GM19452 (cell line): ENCODE data around the gene KLK13.
A peak's percentile ranks its signal among the peaks of the same experiment; 100 is the strongest.

ENCODE experiments used
- ATAC-seq: cut with Tn5 transposase; IDR thresholded peaks from one replicate; pipeline ENCODE4 v1.9.1; 2021; ENCODE audit not compliant: unreplicated experiment

KLK13 gene, protein sequence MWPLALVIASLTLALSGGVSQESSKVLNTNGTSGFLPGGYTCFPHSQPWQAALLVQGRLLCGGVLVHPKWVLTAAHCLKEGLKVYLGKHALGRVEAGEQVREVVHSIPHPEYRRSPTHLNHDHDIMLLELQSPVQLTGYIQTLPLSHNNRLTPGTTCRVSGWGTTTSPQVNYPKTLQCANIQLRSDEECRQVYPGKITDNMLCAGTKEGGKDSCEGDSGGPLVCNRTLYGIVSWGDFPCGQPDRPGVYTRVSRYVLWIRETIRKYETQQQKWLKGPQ

DNA sequence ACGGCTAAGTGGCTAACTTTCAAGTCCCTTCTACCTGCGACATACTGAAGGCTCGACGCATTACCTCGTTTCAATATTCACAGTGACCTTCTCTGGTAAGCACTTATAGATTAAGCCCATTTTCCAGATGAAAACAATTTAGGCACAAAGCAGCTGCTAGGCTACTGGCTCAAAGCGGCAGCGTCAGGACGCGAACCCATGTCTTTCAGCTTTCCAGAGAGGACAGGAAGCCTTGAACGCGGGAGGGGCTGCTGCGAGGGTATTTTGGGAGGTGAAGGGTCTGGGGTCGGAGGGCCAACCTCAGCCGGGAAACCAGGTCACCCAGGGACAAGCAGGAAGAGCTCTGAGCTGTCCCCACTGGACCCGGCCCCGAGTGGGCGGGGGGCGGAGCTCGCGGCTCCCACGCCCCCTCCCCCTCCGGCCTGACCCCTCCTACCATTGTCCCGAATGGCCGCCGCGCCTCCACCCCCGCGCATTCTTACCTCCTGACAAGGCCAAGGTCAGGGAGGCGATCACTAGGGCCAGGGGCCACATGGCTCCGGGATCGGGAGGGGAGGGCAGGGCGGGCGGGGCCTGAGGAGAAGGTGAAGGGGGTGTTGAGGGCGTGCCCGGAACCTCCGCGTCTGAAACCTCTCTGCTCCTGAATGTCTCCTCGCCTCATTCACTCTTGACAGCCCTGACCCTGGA lies at the start of gene KLK13:
Gene KLK13, minus strand, starts transcription at position 559 of the 687 bp plus-strand sequence. Its CDS starts 25 bp downstream, at position 534.
- no peak for ATAC-seq

DNA sequence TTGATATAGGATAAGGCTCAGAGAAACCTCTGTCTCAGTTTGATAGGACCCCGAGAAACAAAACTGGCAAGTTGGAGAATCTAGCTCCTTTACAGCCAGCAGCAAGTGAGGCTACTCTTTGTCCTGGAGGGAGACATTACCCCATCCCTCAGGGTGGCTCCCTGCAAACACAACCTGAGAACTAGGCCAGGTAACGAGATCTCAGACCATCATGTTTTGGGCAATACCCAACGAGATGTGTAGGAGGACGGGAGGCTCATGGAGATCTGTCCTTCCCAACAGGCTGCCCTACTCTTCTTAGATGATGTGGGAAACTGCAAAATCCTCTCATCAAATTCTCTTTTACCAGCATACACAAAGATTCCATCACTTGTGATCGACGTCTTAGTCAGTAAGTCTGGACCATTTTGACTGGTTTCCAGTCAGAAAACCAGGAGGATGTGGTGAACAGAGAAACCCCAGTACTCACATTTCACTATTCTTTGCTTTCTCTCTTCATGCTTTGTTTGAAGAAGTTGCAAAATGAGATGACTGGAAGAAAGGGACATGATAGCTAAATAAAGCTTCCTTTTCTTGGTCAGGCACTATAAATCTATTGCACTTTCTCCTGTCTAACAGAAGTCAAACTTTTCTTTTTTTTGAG lies 49.3 kb upstream of the KLK13 start:
- ATAC-seq = no peak

DNA sequence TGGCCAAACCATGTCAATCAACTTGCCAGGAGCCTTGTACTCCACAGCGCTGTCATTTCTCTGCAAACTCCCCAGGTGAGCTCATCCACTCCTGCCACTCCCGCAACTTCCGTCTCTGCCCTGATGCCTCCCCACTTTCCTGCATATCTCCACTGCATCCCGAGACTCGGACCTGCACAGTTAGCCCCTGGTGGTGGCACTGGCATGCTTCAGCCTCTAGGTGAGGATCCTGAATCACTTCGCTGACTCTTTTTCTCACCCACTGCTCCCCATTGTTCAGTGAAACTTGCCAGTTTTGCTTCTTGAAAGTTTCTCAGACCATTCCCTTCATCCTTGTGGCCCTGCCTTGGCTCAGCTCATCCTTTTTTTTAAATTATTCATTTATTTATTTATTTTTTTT lies 46.7 kb upstream of the KLK13 start:
- no peak for ATAC-seq

DNA sequence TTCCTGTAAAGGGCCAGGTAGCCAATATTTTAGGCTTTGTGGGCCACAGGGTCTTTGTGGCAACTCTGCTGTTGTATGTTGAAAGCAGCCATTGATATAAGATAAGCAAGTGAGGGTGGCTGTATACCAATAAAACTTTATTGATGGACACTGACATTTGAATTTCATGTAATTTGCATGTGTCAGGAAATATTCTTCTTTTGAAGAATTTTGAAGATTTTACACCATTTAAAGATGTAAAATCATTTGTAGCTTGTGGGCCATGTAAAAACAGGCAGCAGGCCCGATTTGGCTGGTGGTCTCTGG lies 45.7 kb upstream of the KLK13 start:
- ATAC-seq = no peak

DNA sequence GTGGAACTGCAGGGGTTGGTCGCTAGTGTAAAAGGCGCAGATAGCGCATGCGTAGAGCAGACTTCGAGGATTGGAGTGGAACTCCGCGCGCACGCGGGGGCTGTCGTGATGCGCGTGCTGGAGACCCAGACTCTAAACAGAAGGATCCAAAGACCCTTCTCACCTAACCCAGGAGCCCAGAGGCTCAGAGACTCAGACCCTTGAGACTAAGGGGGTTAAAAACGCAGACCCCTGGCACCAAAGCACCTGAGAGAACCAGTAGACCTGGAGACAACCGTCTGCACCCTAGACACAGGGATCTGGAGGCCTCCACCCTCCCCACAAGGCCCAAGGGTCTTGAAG lies 43.9 kb upstream of the KLK13 start:
- peak; percentile 32 for ATAC-seq

DNA sequence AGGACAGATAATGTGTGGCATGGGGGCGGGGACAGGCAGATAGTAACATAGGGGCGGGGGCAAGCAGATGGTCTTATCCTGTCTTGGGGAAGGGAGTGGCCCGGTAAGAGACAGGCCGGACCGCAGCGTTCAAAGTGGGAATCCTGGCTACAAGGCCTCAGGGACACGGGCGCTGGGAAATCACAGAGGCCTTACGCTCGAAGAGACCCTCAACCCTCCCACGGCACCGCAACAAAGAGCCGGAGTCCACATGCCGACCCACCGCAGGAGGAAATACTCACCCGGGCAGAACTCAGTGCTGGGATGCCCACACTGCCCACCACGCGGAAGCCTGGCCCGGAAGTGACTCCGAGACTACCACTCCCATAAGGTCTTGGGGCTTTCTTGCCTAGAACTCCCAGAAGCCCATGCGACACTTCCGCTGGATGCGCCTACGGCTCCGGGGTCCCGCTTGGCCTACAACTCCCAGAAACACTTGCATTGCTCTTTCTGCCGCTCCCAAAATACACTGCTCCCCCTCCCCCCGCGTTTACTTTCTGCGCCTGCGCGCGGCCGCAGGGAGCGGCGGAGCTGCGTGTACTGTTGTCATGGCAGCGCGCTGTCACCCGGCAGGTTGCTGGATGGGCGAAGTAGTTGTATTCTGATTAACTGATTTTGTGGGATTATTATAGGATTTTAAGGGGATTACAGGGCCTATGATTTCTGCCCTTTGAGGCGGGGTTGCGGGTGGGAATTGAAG lies 43.3 kb upstream of the KLK13 start, which contains the start of gene CTU1:
Gene CTU1, minus strand, starts transcription at position 344 of the 739 bp plus-strand sequence. CDS start 3,840 bp downstream, outside the sequence.
- ATAC-seq = peak; percentile 95

DNA sequence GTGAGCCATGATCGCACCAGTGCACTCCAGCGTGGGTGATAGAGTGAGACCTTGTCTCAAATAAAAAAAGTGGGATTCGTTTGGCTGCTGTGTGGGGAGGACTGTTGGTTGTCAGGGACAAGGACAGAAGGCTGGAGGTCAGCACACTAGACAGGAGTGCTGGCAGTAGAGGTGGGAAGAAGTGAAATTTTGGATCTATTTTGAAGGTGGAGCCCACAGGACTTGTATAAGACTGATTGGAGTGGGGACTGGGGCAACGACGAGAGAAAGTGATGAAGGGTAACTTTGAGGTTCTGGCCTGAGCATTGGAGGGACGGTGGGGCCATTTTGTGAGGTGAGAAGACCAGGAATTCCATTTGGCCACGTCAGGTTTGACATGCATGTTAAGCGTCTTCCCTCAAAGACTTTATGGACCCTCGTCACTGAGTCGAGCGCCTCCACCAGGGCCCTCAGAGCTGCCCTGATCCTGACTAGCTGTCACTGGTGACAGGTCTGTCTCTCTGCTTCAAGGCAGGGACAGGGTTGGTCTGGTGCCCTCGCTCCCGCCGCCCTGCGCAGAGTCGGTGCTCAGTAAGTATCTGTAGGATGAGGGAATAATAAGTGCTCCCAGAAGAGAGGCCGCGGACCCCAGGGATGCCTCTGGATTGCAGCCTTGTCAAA lies 42.6 kb upstream of the KLK13 start:
- ATAC-seq = no peak

DNA sequence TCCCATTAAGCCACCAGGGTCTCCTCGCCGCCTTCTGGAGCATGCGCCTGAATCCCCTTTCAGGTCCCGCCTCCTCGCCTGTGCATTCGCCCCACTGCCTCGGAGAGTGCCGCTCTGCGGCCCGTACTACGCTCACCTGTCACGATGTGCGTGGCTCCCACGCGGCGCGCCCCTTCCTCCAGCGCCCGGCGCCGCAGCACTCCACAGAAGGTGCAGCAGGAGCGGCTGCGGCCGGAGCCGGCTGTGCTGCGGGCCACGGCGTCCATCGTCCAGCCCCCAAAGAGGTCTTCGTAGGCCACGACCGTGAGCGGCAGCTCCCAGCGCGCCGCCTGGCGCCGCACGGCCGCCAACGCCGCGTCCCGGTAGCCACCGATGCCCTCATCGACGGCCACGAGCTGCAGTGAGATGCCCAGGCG lies 39.0 kb upstream of the KLK13 start:
- ATAC-seq = no peak

DNA sequence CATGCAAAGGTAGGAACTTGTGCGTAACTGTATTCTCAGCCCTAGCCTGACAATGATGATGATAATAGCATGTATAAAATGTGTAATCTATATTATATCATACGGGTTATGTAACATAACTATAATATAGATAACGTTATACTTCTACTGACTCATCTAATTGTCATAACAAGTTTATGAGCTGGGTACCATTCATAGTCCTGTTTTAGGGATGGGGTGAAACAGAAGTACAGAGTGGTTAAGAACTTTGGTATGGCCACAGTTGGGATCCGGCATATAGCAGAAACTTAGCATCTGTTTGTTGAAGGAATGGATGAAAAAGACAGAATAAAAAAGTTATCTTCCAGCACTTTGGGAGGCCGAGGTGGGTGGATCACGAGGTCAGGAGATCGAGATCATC lies 38.1 kb upstream of the KLK13 start:
- ATAC-seq = no peak

DNA sequence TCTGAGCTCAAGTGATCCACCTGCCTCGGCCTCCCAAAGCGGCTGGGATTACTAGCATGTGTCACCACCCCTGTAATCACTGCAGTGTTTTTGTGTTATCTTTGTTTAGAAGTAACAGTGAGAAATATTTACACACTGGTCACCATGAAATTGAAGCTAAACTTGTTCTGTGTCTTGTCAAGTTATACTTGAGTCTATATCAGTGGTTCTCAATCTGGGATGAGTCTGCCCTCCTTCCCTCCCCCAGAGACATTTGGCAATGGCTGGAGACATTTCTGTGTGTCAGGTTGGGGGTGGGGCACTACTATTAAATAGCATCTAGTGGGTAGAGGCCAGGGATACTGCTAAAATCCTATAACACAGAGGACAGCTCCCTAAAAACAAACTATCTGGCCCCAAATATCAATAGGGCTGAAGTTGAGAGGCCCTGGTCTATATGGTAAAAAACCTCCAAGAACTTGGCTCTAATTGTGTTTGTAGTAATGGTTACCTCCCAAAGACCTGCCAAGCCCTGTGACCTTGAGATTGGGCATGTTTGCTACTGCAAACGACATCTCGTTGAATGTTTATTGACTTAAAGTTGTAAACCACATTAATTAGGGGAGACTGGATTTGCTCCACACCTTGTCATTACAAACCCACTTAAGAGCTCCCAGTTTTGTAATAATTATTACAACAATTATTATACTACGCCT lies 36.4 kb upstream of the KLK13 start:
- ATAC-seq = no peak

DNA sequence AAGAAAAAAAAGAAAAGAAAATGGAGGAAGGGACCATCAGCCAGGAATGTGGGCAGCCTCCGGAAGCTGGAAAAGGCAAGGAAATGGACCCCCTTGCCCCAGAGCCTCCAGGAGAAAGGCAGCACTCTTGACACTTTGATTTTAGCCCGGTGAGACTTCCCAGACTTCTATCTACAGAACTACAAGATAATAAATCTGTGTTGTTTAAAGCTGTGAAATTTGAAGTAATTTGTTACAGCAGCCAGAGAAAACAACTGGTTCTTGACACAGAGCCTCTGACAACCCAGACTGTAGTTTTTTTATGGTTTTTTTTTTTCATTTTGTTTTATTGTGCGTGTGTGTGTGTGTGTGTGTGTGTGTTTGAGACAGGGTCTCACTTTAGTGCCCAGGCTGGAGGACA lies 35.7 kb upstream of the KLK13 start:
- ATAC-seq = no peak

DNA sequence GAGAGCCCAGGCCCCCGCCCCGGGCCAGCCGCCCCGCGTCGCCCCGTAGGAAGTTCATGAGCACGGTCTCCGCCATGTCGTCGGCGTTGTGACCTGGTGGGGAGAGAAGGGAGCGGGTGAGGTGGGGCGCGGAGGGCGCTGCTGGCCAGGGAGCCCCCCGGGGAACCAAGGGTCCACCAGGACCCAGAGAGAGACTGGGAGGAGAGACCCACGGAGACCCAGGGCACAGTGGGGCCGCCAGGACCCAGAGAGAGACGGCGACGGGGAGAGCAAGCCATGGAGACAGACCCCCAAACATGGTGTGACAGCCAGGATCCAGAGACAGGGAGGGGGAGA lies 34.1 kb upstream of the KLK13 start:
- ATAC-seq = no peak

DNA sequence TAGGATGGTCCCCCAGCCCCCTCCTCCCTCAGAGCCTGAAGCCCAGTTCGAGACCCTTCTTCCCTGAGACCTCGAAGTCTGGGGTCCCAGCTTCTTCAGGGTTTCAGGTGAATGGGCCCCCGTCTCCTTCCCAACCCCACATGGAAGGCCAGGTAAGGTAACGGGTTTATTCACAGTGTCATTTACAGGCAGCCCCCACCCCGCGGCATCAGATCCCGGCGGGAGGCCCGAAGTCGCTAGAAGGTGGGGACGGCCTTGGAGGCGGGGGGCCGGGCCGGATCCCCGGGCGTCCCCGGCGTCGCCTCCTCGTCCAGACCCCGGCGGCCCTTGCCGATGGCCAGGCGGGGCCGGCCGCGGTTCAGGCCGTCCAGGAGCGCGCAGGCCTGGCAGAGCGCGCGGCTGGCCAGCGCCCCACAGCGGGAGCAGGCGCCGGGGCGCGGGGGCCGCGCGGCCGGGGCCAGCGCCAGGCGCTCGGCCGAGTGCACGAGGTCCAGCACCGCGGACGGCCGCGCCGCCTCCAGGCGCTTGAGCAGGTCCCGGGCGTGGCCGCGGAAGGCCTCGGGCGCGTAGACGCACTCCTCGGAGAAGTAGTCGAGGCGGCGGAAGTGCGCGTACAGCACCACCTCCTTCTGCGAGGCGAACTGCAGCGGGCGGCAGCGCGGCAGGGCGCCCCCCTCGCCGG lies 33.6 kb upstream of the KLK13 start:
- ATAC-seq = no peak

DNA sequence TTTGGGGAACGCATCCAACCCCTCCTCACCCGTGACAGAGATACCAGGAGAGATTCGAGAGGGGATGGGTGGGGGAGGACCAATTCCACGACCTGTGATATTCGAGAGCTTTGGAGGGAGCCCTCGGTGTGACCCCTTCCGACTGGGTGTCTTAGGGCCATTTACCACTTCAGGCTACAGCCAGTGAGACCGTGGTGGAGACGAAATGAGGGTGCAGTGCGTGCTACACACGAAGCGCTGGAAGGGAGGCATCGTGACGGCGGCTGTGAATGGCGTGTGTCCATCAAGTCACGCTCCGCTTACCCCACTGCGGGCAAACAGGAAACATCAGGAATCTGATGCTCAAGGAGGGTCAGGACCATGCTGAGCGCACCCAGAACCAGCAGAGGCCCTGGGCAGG lies 32.9 kb upstream of the KLK13 start:
- no peak for ATAC-seq

DNA sequence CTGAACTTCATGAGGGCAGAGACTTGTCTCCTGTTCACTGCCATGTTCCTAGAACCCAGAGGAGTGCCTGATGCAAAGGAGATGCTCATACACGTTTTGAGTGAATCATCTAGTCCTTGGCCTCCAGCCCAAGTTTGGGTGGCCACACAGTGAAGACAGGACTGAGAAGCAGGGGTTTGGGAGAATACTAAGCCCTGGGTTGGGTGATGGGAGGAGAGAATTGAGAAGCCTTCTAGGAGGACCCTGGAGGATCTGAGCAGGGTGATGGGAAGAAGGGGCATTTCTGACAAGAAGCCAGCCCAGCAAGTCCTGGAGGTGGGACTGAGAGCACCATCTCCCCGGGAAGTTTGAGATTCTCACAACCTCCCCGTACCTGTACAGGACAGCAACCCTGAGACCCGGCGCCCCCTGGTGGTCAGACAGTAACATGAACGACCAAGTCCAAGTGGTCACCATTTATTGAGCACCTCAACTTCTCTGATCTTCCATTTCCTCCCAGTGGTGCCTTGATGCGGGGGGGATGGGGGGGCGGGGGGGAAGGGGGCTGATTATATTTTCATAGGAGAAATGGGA lies 32.4 kb upstream of the KLK13 start:
- ATAC-seq = no peak

DNA sequence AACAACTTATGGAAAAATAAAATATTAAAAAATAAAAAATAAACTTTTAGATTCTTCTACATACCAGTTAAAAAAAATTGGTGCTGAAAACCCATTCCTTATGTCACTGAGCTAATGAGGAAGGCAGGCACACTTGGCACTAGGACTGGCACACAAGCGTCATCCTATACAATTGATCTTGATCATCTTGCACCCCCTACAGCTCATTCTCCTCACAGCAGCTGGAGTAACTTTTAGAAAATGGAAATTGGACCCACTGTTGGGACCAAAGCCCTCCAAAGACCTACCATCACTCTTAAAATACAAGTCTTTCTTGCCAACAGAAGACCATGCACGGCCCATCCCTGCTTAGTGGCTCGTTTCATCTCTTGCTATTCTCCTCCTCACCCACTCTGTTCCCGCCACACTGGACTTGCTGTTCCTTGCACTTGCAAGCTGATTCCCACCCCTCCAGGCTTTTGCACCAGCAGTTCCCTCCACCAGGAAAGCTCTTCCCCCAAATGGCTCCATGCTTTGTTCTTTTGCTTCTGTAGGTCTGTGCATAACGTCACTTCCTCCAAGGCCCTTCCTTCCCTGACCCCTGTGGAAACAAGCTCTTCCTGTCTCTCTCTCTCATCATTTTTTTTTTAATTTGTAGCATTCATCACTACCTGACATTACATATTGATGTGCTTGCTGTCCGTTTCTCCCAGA lies 31.7 kb upstream of the KLK13 start:
- ATAC-seq = no peak

DNA sequence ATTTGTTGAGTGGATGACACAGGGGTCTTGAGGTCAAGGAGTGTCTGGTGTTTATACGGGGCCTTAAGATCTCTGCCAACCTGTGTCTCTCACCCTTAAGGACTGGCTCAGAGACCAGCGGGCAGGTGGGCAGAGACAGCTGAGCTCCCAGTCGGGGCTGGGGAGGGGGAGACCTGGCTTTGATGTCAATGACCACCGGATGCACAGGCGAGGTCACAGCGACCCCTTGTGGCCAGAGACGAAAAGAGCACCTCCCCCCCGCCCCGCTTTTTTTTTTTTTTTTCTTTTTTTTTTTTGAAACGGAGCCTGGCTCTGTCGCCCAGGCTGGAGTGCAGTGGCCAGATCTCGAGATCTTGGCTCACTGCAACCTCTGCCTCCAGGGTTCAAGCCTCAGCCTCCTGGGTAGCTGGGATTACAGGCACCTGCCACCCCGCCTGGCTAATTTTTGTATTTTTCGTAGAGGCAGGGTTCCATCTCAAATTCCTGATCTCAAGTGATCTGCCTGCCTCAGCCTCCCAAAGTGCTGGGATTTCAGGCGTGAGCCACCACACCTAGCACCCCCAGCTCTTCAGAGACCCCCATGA lies 29.9 kb upstream of the KLK13 start:
- no peak for ATAC-seq

DNA sequence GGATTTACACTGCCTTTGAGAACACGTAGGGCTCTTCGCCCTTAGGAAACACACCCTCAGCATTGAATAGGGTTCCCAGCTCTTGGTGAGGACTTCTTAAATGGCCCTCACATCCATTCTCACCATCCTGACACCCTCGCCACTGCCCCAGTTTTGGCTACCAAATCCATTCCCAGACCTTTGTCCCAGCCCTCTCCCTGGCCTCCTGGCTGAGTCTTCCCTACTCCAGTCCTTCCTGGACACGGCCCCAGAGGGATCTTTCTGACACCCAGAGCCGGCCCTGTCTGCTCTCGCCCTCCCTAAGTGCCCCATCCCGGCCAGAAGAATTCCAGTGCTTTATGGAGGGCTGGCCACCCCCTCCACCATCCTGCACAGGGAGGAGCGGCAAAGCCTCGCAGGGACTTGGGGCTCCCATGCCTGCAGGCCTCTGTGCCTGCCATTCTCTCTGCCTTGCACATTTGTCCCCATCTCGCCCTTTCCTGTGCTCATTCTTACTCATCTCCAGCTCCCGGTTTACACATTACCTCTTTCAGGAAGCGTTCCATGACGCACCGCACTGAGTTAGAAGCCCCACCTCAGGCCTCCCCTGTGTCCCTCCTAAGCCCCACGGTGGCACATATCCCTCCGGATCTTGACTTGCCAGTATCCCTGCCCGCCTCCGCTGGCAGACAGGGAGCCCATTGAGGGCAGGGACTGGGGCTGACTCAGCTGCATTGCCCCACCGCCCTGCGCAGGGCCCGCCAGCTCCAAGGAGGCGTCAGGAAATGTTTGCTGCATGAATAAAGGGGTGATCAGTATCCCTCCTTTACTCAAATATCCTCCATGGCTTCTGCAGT lies 28.8 kb upstream of the KLK13 start:
- ATAC-seq = no peak
